ENCODE data around the gene NAB2. TPM values are rescaled to one million over a fixed set of nuclear protein-coding genes. Genes with fewer than 3 reads are reported as not detected.

Gene NAB2
- total and polyA plus RNA-seq, 2 donors (not counting 3 experiments of a cell fraction or from before 2014, with no cell fraction given) = 14.6 to 15.9 TPM

DNA sequence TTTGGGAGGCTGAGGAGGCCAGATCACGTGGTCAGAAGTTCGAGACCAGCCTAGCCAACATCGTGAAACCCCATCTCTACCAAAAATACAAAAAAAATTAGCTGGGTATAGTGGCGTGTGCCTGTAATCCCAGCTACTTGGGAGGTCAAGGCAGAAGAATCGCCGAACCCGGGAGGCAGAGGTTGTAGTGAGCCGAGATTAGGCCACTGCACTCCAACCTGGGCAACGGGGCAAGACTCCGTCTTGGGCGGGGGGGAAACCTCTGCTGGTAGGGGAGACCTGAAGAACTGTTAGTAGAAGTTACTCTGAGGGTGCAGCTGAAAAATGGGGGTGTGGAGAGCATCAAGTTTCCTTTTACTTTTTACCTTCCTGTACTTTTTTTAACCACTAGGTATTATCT is 37.1 kb downstream of the NAB2 start:
- DNase-seq (ENCODE audit: low read depth, low spot score) (no peak), FAIRE-seq (no peak)
- H3K36me3 ChIP-seq (ENCODE audit: control insufficient read depth in 2 of 2, extremely low read depth in 1 of 2, insufficient read depth in 2 of 2, low read length in 2 of 2) = no peaks in the 10 kb centered on the region
- no peaks in the 10 kb centered on the region for H3K9me1 ChIP-seq (replicated peaks; ENCODE audit: control insufficient read depth, extremely low read depth, insufficient read depth, low read length)
- no peak overlapping the region for H3K4me3 ChIP-seq (replicated peaks in 1 of 3; ENCODE audit: insufficient read depth in 1 of 3, low read depth in 1 of 3, low read length in 3 of 3)
- intact Hi-C loops (cut with micrococcal nuclease) = loop anchor here (5.0 kb wide), 1 partner anchor 116 kb away; no protein-coding TSS in a partner anchor
- H3K27ac ChIP-seq (ENCODE audit: insufficient read depth, low read depth, low read length) = no peak overlapping the region
- H3K4me2 ChIP-seq (ENCODE audit: insufficient read depth, low read length) = no peak overlapping the region
- H3K9me3 ChIP-seq (replicated peaks; ENCODE audit: control insufficient read depth, insufficient read depth, low read length) = no peaks in the 10 kb centered on the region
- no peaks in the 10 kb centered on the region for H4K20me1 ChIP-seq (replicated peaks; ENCODE audit: control insufficient read depth, extremely low read depth, insufficient read depth, low read length)
- BruUV-seq (replicated peaks) = no TSS peak
- H3K79me2 ChIP-seq (ENCODE audit: control insufficient read depth, insufficient read depth, low read length) = no peaks in the 10 kb centered on the region
- no peak overlapping the region for H2AFZ ChIP-seq (ENCODE audit: low read depth, low read length)
- H3K9ac ChIP-seq (replicated peaks; ENCODE audit: extremely low read depth, insufficient read depth, low read length) = no peak overlapping the region
- H3K4me1 ChIP-seq (ENCODE audit: control insufficient read depth, extremely low read depth, insufficient read depth, low read length) = peaks cover 4% of the 10 kb centered on the region
- dilution Hi-C loops (cut with MboI; ENCODE audit: extremely low pct_ligation_motif_present, low sequenced_read_pairs) = no loop called here
- peaks cover 29 to 49% of the 10 kb centered on the region in 2 experiments for H3K27me3 ChIP-seq (ENCODE audit: control insufficient read depth in 2 of 2, insufficient read depth in 2 of 2, low read length in 2 of 2)
- TF ChIP-seq, protein P1, sequence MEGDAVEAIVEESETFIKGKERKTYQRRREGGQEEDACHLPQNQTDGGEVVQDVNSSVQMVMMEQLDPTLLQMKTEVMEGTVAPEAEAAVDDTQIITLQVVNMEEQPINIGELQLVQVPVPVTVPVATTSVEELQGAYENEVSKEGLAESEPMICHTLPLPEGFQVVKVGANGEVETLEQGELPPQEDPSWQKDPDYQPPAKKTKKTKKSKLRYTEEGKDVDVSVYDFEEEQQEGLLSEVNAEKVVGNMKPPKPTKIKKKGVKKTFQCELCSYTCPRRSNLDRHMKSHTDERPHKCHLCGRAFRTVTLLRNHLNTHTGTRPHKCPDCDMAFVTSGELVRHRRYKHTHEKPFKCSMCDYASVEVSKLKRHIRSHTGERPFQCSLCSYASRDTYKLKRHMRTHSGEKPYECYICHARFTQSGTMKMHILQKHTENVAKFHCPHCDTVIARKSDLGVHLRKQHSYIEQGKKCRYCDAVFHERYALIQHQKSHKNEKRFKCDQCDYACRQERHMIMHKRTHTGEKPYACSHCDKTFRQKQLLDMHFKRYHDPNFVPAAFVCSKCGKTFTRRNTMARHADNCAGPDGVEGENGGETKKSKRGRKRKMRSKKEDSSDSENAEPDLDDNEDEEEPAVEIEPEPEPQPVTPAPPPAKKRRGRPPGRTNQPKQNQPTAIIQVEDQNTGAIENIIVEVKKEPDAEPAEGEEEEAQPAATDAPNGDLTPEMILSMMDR (IDR thresholded peaks at IDR 0.05; ENCODE audit: extremely low read depth in 1 of 2, insufficient read depth in 1 of 2, low read depth in 1 of 2, low read length in 2 of 2) = no peak
- TF ChIP-seq GATA2 (IDR thresholded peaks at IDR 0.05; ENCODE audit: insufficient read depth, insufficient read length, low read depth, low read length) = no peak
- TF ChIP-seq JUN (IDR thresholded peaks at IDR 0.05; ENCODE audit: borderline replicate concordance, insufficient read depth, insufficient read length, low read depth) = no peak
- no peak for TF ChIP-seq POLR2A (IDR thresholded peaks at IDR 0.05; ENCODE audit: low read depth, low read length)
- TF ChIP-seq MYC (IDR thresholded peaks at IDR 0.05; ENCODE audit: low read depth, low read length) = no peak
- TF ChIP-seq FOS (IDR thresholded peaks at IDR 0.05; ENCODE audit: borderline replicate concordance, insufficient read depth, low read length) = no peak
- TF ChIP-seq EZH2 (IDR thresholded peaks at IDR 0.05; ENCODE audit: borderline replicate concordance, low read depth, low read length, severe bottlenecking) = no peak
- TF ChIP-seq POLR2AphosphoS5 (IDR thresholded peaks at IDR 0.05; ENCODE audit: insufficient read depth, low read depth, low read length) = no peak
- TF ChIP-seq, protein P2, sequence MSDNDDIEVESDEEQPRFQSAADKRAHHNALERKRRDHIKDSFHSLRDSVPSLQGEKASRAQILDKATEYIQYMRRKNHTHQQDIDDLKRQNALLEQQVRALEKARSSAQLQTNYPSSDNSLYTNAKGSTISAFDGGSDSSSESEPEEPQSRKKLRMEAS (IDR thresholded peaks at IDR 0.05; ENCODE audit: insufficient read depth, insufficient read length) = no peak
- CTCF ChIA-PET = interaction anchor here (0.8 to 18.0 kb wide), 6 partner anchors 14 to 117 kb away, joined by 3 to 429 read pairs (median 15); no protein-coding TSS in a partner anchor
- POLR2A ChIA-PET = no interaction called here

Data from endothelial cell of umbilical vein (primary cell).